GM18508 (cell line): ENCODE results near the gene AMDHD2.
"Not testable (repeated sequence)": the region's sequence is repeated elsewhere in the genome, so short reads cannot be mapped to it uniquely, and the experiment has no call there.

ENCODE experiments used
- ATAC-seq: cut with Tn5 transposase; IDR thresholded peaks from one replicate; pipeline ENCODE4 v1.9.1; 2021; ENCODE audit warnings: moderate number of reproducible peaks; ENCODE audit not compliant: insufficient read depth, unreplicated experiment

The AMDHD2 gene

GRCh38 chr16:2530629-2531318, 10.6 kb downstream of the AMDHD2 start:
- ATAC-seq = no peak

GRCh38 chr16:2531371-2531695, 11.2 kb downstream of the AMDHD2 start, which contains the start of gene CEMP1:
TSS of gene CEMP1 (minus strand) at chr16:2531408. CDS start at chr16:2531073, 335 bp downstream.
- ATAC-seq = no peak

- ATAC-seq = no peak
Observed at GRCh38 chr16:2531696-2532493, 11.7 kb downstream of the AMDHD2 start.

- ATAC-seq = no peak
Observed at GRCh38 chr16:2532494-2533141, 12.4 kb downstream of the AMDHD2 start.

GRCh38 chr16:2533142-2533755, 13.1 kb downstream of the AMDHD2 start:
- not testable (repeated sequence) for ATAC-seq

- no peak for ATAC-seq
Observed at GRCh38 chr16:2533912-2534311, 13.7 kb downstream of the AMDHD2 start.

GRCh38 chr16:2534335-2534734, 14.2 kb downstream of the AMDHD2 start:
- not testable (repeated sequence) for ATAC-seq

- ATAC-seq = no peak
Observed at GRCh38 chr16:2535625-2536013, 15.4 kb downstream of the AMDHD2 start.

- peak; percentile 38 for ATAC-seq
Observed at GRCh38 chr16:2537451-2538379, 17.5 kb downstream of the AMDHD2 start, which contains the start of gene PDPK1. TSS of gene PDPK1 (plus strand) at chr16:2538021. CDS start at chr16:2538113, 92 bp downstream.

- ATAC-seq = not testable (repeated sequence)
Observed at GRCh38 chr16:2539192-2539844, 19.1 kb downstream of the AMDHD2 start.

- not testable (repeated sequence) for ATAC-seq
Observed at GRCh38 chr16:2539845-2540458, 19.8 kb downstream of the AMDHD2 start.

- not testable (repeated sequence) for ATAC-seq
Observed at GRCh38 chr16:2540912-2541311, 20.7 kb downstream of the AMDHD2 start.

- ATAC-seq = not testable (repeated sequence)
Observed at GRCh38 chr16:2541409-2541808, 21.2 kb downstream of the AMDHD2 start.

GRCh38 chr16:2543771-2544170, 23.6 kb downstream of the AMDHD2 start:
- not testable (repeated sequence) for ATAC-seq

GRCh38 chr16:2550283-2550878, 30.2 kb downstream of the AMDHD2 start:
- not testable (repeated sequence) for ATAC-seq

- not testable (repeated sequence) for ATAC-seq
Observed at GRCh38 chr16:2551420-2551889, 31.3 kb downstream of the AMDHD2 start.

GRCh38 chr16:2554709-2555425, 34.7 kb downstream of the AMDHD2 start:
- not testable (repeated sequence) for ATAC-seq
